NCI-H345 (cell line): ENCODE data around the gene SNN.

Experiments
- DNase-seq: peaks from one replicate; lab custom pipeline; 2025; lab: John Stamatoyannopoulos, UW

The SNN gene

GRCh38 chr16:11679941-11680911 is 12.0 kb downstream of the SNN start:
- no peak for DNase-seq

- DNase-seq, result no peak
Observed at GRCh38 chr16:11681556-11681955, 13.3 kb downstream of the SNN start.

- DNase-seq, result no peak
Observed at GRCh38 chr16:11681976-11682654, 13.9 kb downstream of the SNN start.

GRCh38 chr16:11682655-11683096 is 14.4 kb downstream of the SNN start:
- DNase-seq, result no peak

GRCh38 chr16:11683145-11683544 is 14.9 kb downstream of the SNN start:
- no peak for DNase-seq

- no peak for DNase-seq
Observed at GRCh38 chr16:11684231-11685025, 16.2 kb downstream of the SNN start.

- DNase-seq, result no peak
Observed at GRCh38 chr16:11685844-11686618, 17.8 kb downstream of the SNN start.

GRCh38 chr16:11686713-11687380 is 18.6 kb downstream of the SNN start:
- no peak for DNase-seq

GRCh38 chr16:11687601-11688519 is 19.6 kb downstream of the SNN start:
- no peak for DNase-seq

- DNase-seq, result no peak
Observed at GRCh38 chr16:11688520-11688886, 20.2 kb downstream of the SNN start.

GRCh38 chr16:11689031-11689840 is 21.0 kb downstream of the SNN start:
- DNase-seq, result no peak

- no peak for DNase-seq
Observed at GRCh38 chr16:11691235-11691634, 23.0 kb downstream of the SNN start.

- no peak for DNase-seq
Observed at GRCh38 chr16:11691771-11692170, 23.5 kb downstream of the SNN start.

GRCh38 chr16:11692171-11692570 is 23.9 kb downstream of the SNN start:
- DNase-seq, result no peak

GRCh38 chr16:11692651-11693050 is 24.4 kb downstream of the SNN start:
- DNase-seq, result no peak

- no peak for DNase-seq
Observed at GRCh38 chr16:11696266-11697012, 28.2 kb downstream of the SNN start.

GRCh38 chr16:11697319-11697718 is 29.1 kb downstream of the SNN start:
- no peak for DNase-seq

GRCh38 chr16:11698271-11698689 is 30.0 kb downstream of the SNN start:
- DNase-seq, result no peak
